IMR-90 (cell line): Measurements from ENCODE around the gene L3MBTL4. TPM values are rescaled to one million over a fixed set of nuclear protein-coding genes. Genes with fewer than 3 reads are reported as not detected.
A peak's percentile ranks its signal among the peaks of the same experiment; 100 is the strongest.

ENCODE experiments used
- ATAC-seq: fragments of 200-7000 bp; cut with Tn5 transposase; 2 replicates; pipeline ENCODE4 v1.9.1; 2020; ENCODE audit warnings: low read depth, mild to moderate bottlenecking, moderate library complexity
- BruUV-seq: library from RNA; stranded (reverse); fragments of 400-500 nt; replicated peaks from 2 replicates; lab custom pipeline; 2021; lab: Mats Ljungman, UMichigan
- CTCF ChIA-PET: fragments of 300-600 bp; formaldehyde crosslinking; extraction: SDS; loops from one replicate; lab custom pipeline; 2021; ENCODE audit warnings: antibody characterized with exemption; lab: Yijun Ruan, JAX
- POLR2A ChIA-PET: fragments of 300-600 bp; sonication (Branson Sonifier 250); formaldehyde crosslinking; loops from one replicate; lab custom pipeline; 2022; ENCODE audit warnings: antibody characterized with exemption; ENCODE audit not compliant: unreplicated experiment; lab: Charles Lee
- DNase-seq: peaks from one replicate; pipeline ENCODE4 v3.0.0; 2013
- H2AFZ ChIP-seq: replicated peaks from 2 replicates; pipeline ENCODE3; 2013; ENCODE audit warnings: low read length, mild to moderate bottlenecking; ENCODE audit not compliant: poor library complexity
- H2AK5ac ChIP-seq: 2 replicates; pipeline ENCODE4 v1.6.1; 2013; ENCODE audit warnings: low read depth, low read length, inconsistent platforms
- H2AK9ac ChIP-seq: replicated peaks from 2 replicates; pipeline ENCODE3; 2013; ENCODE audit warnings: mild to moderate bottlenecking, low read depth, low read length, moderate library complexity; ENCODE audit not compliant: poor library complexity
- H2BK120ac ChIP-seq: 2 replicates; pipeline ENCODE4 v1.6.1; 2013; ENCODE audit warnings: low read depth, low read length, inconsistent platforms
- H2BK15ac ChIP-seq: 3 replicates; pipeline ENCODE4 v1.6.1; 2013; ENCODE audit warnings: low read depth, low read length, inconsistent platforms
- H2BK20ac ChIP-seq: 2 replicates; pipeline ENCODE4 v1.6.1; 2013; ENCODE audit warnings: low read depth, mild to moderate bottlenecking, inconsistent platforms, low read length, moderate library complexity
- H2BK5ac ChIP-seq: 2 replicates; pipeline ENCODE4 v1.6.1; 2013; ENCODE audit warnings: mild to moderate bottlenecking, low read depth, low read length, inconsistent platforms; ENCODE audit not compliant: poor library complexity, severe bottlenecking
- H3K14ac ChIP-seq: replicated peaks from 2 replicates; pipeline ENCODE4 v1.6.1; 2013; ENCODE audit warnings: low read depth, low read length, inconsistent platforms
- H3K18ac ChIP-seq: 2 replicates; pipeline ENCODE4 v1.6.1; 2013; ENCODE audit warnings: low read depth, low read length, control low read depth
- H3K23ac ChIP-seq: 2 replicates; pipeline ENCODE4 v1.6.1; 2013; ENCODE audit warnings: low read depth, low read length, inconsistent platforms
- H3K27ac ChIP-seq: 2 replicates; pipeline ENCODE4 v1.5.1; 2013; ENCODE audit warnings: mild to moderate bottlenecking, control low read depth, low read length; ENCODE audit not compliant: insufficient read depth
- H3K27me3 ChIP-seq: 2 replicates; pipeline ENCODE4 v1.6.1; 2013; ENCODE audit warnings: low read length; ENCODE audit not compliant: control insufficient read depth, insufficient read depth
- H3K36me3 ChIP-seq: 2 replicates; pipeline ENCODE4 v1.6.1; 2013; ENCODE audit warnings: low read length, mixed read lengths; ENCODE audit not compliant: control insufficient read depth, insufficient read depth
- H3K4ac ChIP-seq: 2 replicates; pipeline ENCODE4 v1.6.1; 2013; ENCODE audit warnings: low read depth, low read length, inconsistent platforms
- H3K4me1 ChIP-seq: 2 replicates; pipeline ENCODE4 v1.6.1; 2013; ENCODE audit warnings: low read length, mixed read lengths; ENCODE audit not compliant: control insufficient read depth, insufficient read depth
- H3K4me2 ChIP-seq: 2 replicates; pipeline ENCODE4 v1.6.1; 2013; ENCODE audit warnings: low read depth, mild to moderate bottlenecking, control low read depth, low read length, moderate library complexity
- H3K4me3 ChIP-seq: 2 replicates; pipeline ENCODE4 v1.5.1; 2013; ENCODE audit warnings: low read depth, mild to moderate bottlenecking, control low read depth, low read length, moderate library complexity; ENCODE audit not compliant: insufficient read depth
- H3K56ac ChIP-seq: 2 replicates; pipeline ENCODE4 v1.6.1; 2013; ENCODE audit warnings: low read length, inconsistent platforms; ENCODE audit not compliant: insufficient read depth; ENCODE audit errors: extremely low read depth
- H3K79me1 ChIP-seq, 2 experiments: 2 replicates each; pipeline ENCODE4 v1.6.1; 2013; ENCODE audit warnings: low read length in 2 of 2, inconsistent platforms in 1 of 2, low read depth in 1 of 2
- H3K9ac ChIP-seq: 2 replicates; pipeline ENCODE4 v1.6.1; 2013; ENCODE audit warnings: low read depth, low read length, control low read depth
- H3K9me1 ChIP-seq: 2 replicates; pipeline ENCODE4 v1.6.1; 2013; ENCODE audit warnings: low read length, inconsistent platforms; ENCODE audit not compliant: insufficient read depth
- H3K9me3 ChIP-seq: 2 replicates; pipeline ENCODE4 v1.6.1; 2013; ENCODE audit warnings: low read length; ENCODE audit not compliant: control insufficient read depth, insufficient read depth
- H4K20me1 ChIP-seq: 2 replicates; pipeline ENCODE4 v1.6.1; 2013; ENCODE audit warnings: low read length, inconsistent platforms; ENCODE audit not compliant: insufficient read depth
- H4K5ac ChIP-seq: 2 replicates; pipeline ENCODE4 v1.6.1; 2013; ENCODE audit warnings: mild to moderate bottlenecking, low read depth, low read length, control low read depth
- H4K8ac ChIP-seq, 2 experiments: 2 replicates each; pipeline ENCODE4 v1.6.1; 2013; ENCODE audit warnings: low read depth in 2 of 2, low read length in 2 of 2, control low read depth in 1 of 2, inconsistent platforms in 1 of 2
- H4K91ac ChIP-seq: 2 replicates; pipeline ENCODE4 v1.6.1; 2013; ENCODE audit warnings: low read depth, low read length, inconsistent platforms; ENCODE audit not compliant: insufficient read depth
- BHLHE40 ChIP-seq: fragments of 150-350 bp; IDR thresholded peaks from 2 replicates; pipeline ENCODE4 v1.6.1; 2016; ENCODE audit warnings: mild to moderate bottlenecking, low read depth, low read length
- CEBPB ChIP-seq: IDR thresholded peaks from 2 replicates; pipeline ENCODE4 v1.6.1; 2012; ENCODE audit warnings: low read depth, low read length, improper control_type of control experiment
- CHD1 ChIP-seq: IDR thresholded peaks from 2 replicates; pipeline ENCODE4 v1.6.1; 2012; ENCODE audit warnings: low read depth, low read length, improper control_type of control experiment
- ELK1 ChIP-seq: fragments of 150-350 bp; IDR thresholded peaks from 2 replicates; pipeline ENCODE4 v1.6.1; 2016; ENCODE audit warnings: low read depth, mild to moderate bottlenecking, low read length, moderate library complexity, borderline replicate concordance
- FOS ChIP-seq: fragments of 150-350 bp; IDR thresholded peaks from 2 replicates; pipeline ENCODE4 v1.6.1; 2016; ENCODE audit warnings: low read depth, low read length
- MAFK ChIP-seq: IDR thresholded peaks from 2 replicates; pipeline ENCODE4 v1.6.1; 2012; ENCODE audit warnings: low read depth, low read length, improper control_type of control experiment
- MAZ ChIP-seq: IDR thresholded peaks from 2 replicates; pipeline ENCODE4 v1.6.1; 2012; ENCODE audit warnings: low read depth, mild to moderate bottlenecking, low read length, improper control_type of control experiment, moderate library complexity, borderline replicate concordance
- MXI1 ChIP-seq: IDR thresholded peaks from 2 replicates; pipeline ENCODE4 v1.6.1; 2012; ENCODE audit warnings: low read depth, mild to moderate bottlenecking, low read length, moderate library complexity, borderline replicate concordance
- NFE2L2 ChIP-seq: fragments of 150-350 bp; IDR thresholded peaks from 2 replicates; pipeline ENCODE4 v1.6.1; 2016; ENCODE audit warnings: low read depth, mild to moderate bottlenecking, low read length
- POLR2A ChIP-seq: IDR thresholded peaks from 2 replicates; pipeline ENCODE4 v1.6.1; 2012; ENCODE audit warnings: mild to moderate bottlenecking, low read depth, low read length
- RAD21 ChIP-seq: IDR thresholded peaks from 2 replicates; pipeline ENCODE4 v1.6.1; 2012; ENCODE audit warnings: low read length, improper control_type of control experiment
- RCOR1 ChIP-seq: IDR thresholded peaks from 2 replicates; pipeline ENCODE4 v1.6.1; 2012; ENCODE audit warnings: mild to moderate bottlenecking, low read length, improper control_type of control experiment; ENCODE audit not compliant: insufficient replicate concordance
- RFX5 ChIP-seq: IDR thresholded peaks from 2 replicates; pipeline ENCODE4 v1.8.0; 2012; ENCODE audit warnings: low read depth, mild to moderate bottlenecking, low read length, moderate library complexity
- SMC3 ChIP-seq: fragments of 150-350 bp; IDR thresholded peaks from 2 replicates; pipeline ENCODE4 v1.6.1; 2016; ENCODE audit warnings: low read depth, mild to moderate bottlenecking, antibody characterized with exemption, low read length, moderate library complexity
- WGBS, 2 experiments: methylation state at CpG; one replicate each; pipeline versions ENCODE4 v1.1.5 to v1.1.7; 2013; ENCODE audit warnings: missing lambda C conversion rate in 2 of 2; ENCODE audit not compliant: insufficient read length in 1 of 2; ENCODE audit errors: extremely low coverage in 2 of 2; 5-methylcytosine and 5-hydroxymethylcytosine counted together
- dilution Hi-C: fragments of 300-500 bp; cut with HindIII; formaldehyde crosslinking; loops from one replicate; pipeline ENCODE4 v1.14.3; 2018; ENCODE audit warnings: low sequenced_read_pairs; ENCODE audit not compliant: unreplicated experiment
- in situ Hi-C: fragments of 300-500 bp; cut with MboI; formaldehyde crosslinking; loops from 3 replicates; pipeline ENCODE4 v1.14.3; 2019; ENCODE audit warnings: low sequenced_read_pairs, inconsistent platforms, mixed read lengths
- intact Hi-C: fragments of 100-400 bp; cut with micrococcal nuclease; formaldehyde crosslinking; loops from 2 replicates; pipeline ENCODE4 v1.10.0; 2022
- polyA plus RNA-seq, 3 experiments: library from polyadenylated mRNA; depleted of rRNA; stranded (reverse); fragments of >200 nt; gene quantifications; 2 replicates each; pipeline ENCODE4 v1.2.3, GENCODE V29; 2012; ENCODE audit warnings: low replicate concordance in 1 of 3
- total RNA-seq: library from RNA; depleted of rRNA; stranded (reverse); fragments of >200 nt; gene quantifications from 2 replicates; pipeline ENCODE4 v1.2.3, GENCODE V29; 2012
- TF ChIP-seq, protein P1 (sequence below): fragments of 150-350 bp; IDR thresholded peaks from 2 replicates; pipeline ENCODE4 v1.6.1; 2017; ENCODE audit warnings: mild to moderate bottlenecking, antibody characterized with exemption, low read length, low read depth
- TF ChIP-seq, protein P2 (sequence below): conservative IDR thresholded peaks from 2 replicates; pipeline ENCODE4 v1.5.1; 2012; ENCODE audit warnings: mild to moderate bottlenecking, low read depth, low read length, improper control_type of control experiment

Gene L3MBTL4
- total and polyA plus RNA-seq, 2 of the 4 experiments (the other 2 are of a cell fraction) = under 0.01 to 0.02 TPM

- no peak for DNase-seq
- no peaks in the 10 kb centered on the region for H4K20me1 ChIP-seq
- WGBS, 2 experiments = 97% methylated on average over 6 of the region's 8 CpGs; no CpG with 5 or more reads in 1 of the 2 experiments
Measured at GRCh38 chr18:5967007-5967406, 447.7 kb downstream of the L3MBTL4 start.

More at GRCh38 chr18:5967007-5967406, 447.7 kb downstream of the L3MBTL4 start:
- H2BK15ac ChIP-seq = no peak overlapping the region
- H2AK9ac ChIP-seq = no peak overlapping the region
- H3K4me1 ChIP-seq = no peaks in the 10 kb centered on the region
- H3K27ac ChIP-seq = no peak overlapping the region
- no peak overlapping the region for H3K14ac ChIP-seq
- no peak overlapping the region for H3K18ac ChIP-seq
- H3K4ac ChIP-seq = no peak overlapping the region
- ChIA-PET CTCF (no interaction called here), POLR2A (no interaction called here)
- no peak overlapping the region for H2BK120ac ChIP-seq
- no peak overlapping the region for H3K4me2 ChIP-seq
- no peak overlapping the region for H2AFZ ChIP-seq
- H3K79me1 ChIP-seq = no peaks in the 10 kb centered on the region
- no TSS peak for BruUV-seq
- peak overlapping the region; percentile 24; the same call in 1 of the 2 replicates for H2AK5ac ChIP-seq
- H3K9me3 ChIP-seq = no peaks in the 10 kb centered on the region
- H3K56ac ChIP-seq = no peak overlapping the region
- H3K9ac ChIP-seq = no peak overlapping the region
- no peak overlapping the region for H2BK5ac ChIP-seq
- intact Hi-C loops (no loop called here), in situ Hi-C loops (no loop called here), dilution Hi-C loops (no loop called here)
- H4K5ac ChIP-seq = no peak overlapping the region
- 0 out of 2 replicates have a peak, but pooled peaks cover 2% of the 10 kb centered on the region for H3K27me3 ChIP-seq
- ATAC-seq = no peak
- H3K36me3 ChIP-seq = no peaks in the 10 kb centered on the region
- H4K8ac ChIP-seq = no peak overlapping the region
- no peaks in the 10 kb centered on the region for H3K9me1 ChIP-seq
- no peak overlapping the region for H4K91ac ChIP-seq
- no peak overlapping the region for H3K23ac ChIP-seq
- H3K4me3 ChIP-seq = no peak overlapping the region
- no peak for TF ChIP-seq SMC3
- TF ChIP-seq RCOR1 = no peak
- no peak for TF ChIP-seq BHLHE40
- TF ChIP-seq POLR2A = no peak
- no peak for TF ChIP-seq FOS
- TF ChIP-seq, protein P1, sequence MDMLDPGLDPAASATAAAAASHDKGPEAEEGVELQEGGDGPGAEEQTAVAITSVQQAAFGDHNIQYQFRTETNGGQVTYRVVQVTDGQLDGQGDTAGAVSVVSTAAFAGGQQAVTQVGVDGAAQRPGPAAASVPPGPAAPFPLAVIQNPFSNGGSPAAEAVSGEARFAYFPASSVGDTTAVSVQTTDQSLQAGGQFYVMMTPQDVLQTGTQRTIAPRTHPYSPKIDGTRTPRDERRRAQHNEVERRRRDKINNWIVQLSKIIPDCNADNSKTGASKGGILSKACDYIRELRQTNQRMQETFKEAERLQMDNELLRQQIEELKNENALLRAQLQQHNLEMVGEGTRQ = no peak
- TF ChIP-seq MXI1 = no peak
- no peak for TF ChIP-seq ELK1
- no peak for TF ChIP-seq CEBPB
- TF ChIP-seq, protein P2, sequence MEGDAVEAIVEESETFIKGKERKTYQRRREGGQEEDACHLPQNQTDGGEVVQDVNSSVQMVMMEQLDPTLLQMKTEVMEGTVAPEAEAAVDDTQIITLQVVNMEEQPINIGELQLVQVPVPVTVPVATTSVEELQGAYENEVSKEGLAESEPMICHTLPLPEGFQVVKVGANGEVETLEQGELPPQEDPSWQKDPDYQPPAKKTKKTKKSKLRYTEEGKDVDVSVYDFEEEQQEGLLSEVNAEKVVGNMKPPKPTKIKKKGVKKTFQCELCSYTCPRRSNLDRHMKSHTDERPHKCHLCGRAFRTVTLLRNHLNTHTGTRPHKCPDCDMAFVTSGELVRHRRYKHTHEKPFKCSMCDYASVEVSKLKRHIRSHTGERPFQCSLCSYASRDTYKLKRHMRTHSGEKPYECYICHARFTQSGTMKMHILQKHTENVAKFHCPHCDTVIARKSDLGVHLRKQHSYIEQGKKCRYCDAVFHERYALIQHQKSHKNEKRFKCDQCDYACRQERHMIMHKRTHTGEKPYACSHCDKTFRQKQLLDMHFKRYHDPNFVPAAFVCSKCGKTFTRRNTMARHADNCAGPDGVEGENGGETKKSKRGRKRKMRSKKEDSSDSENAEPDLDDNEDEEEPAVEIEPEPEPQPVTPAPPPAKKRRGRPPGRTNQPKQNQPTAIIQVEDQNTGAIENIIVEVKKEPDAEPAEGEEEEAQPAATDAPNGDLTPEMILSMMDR = no peak
- no peak for TF ChIP-seq MAFK
- no peak for TF ChIP-seq MAZ
- no peak for TF ChIP-seq CHD1
- no peak for TF ChIP-seq RAD21
- TF ChIP-seq RFX5 = no peak
- TF ChIP-seq NFE2L2 = no peak
- H2BK20ac ChIP-seq = no peak overlapping the region
